AG04450 (cell line): Measurements from ENCODE around the gene PPP6C. TPM values are rescaled to one million over a fixed set of nuclear protein-coding genes. Genes with fewer than 3 reads are reported as not detected.
"Not testable (repeated sequence)": the region's sequence is repeated elsewhere in the genome, so short reads cannot be mapped to it uniquely, and the experiment has no call there.

Experiments
- CTCF ChIA-PET: fragments of 300-600, 350-600 bp; formaldehyde crosslinking; extraction: SDS; loops from one replicate; lab custom pipeline; 2022; ENCODE audit warnings: antibody characterized with exemption, inconsistent platforms; lab: Charles Lee
- POLR2A ChIA-PET: fragments of 350-600 bp; formaldehyde crosslinking; extraction: SDS; loops from one replicate; lab custom pipeline; 2021; ENCODE audit warnings: antibody characterized with exemption, inconsistent platforms; lab: Yijun Ruan, JAX
- DNase-seq: peaks from one replicate; pipeline ENCODE4 v3.0.0-alpha.2; 2011; ENCODE audit warnings: low read depth, low spot score
- H3K27ac ChIP-seq: one replicate; pipeline ENCODE4 v1.5.1; 2012; ENCODE audit warnings: low read depth, low read length, control low read depth
- H3K27me3 ChIP-seq: one replicate; pipeline ENCODE4 v1.6.0; 2012; ENCODE audit warnings: low read length; ENCODE audit not compliant: control insufficient read depth, insufficient read depth
- H3K4me3 ChIP-seq: 2 replicates; pipeline ENCODE4 v1.5.1; 2011; ENCODE audit warnings: mild to moderate bottlenecking, low read depth, low read length, control low read depth
- H3K9me3 ChIP-seq: 2 replicates; pipeline ENCODE4 v1.5.1; 2012; ENCODE audit warnings: low read length; ENCODE audit not compliant: control insufficient read depth, insufficient read depth
- polyA minus RNA-seq: library from RNA; depleted of rRNA, polyadenylated mRNA; stranded (reverse); fragments of >200 nt; gene quantifications from 2 replicates; pipeline ENCODE4 v1.2.3, GENCODE V29; 2011; rRNA and poly(A)+ RNA removed
- polyA plus RNA-seq: library from polyadenylated mRNA; depleted of rRNA; stranded (reverse); fragments of >200 nt; gene quantifications from 2 replicates; pipeline ENCODE4 v1.2.3, GENCODE V29; 2011; rRNA removed
- TF ChIP-seq, protein P1 (sequence below): IDR thresholded peaks from 2 replicates; pipeline ENCODE4 v1.5.1; 2011; ENCODE audit warnings: low read depth, low read length, control low read depth, inconsistent platforms

PPP6C gene
- polyA plus RNA-seq, result 24.3 and 34.8 TPM in 2 replicates
- polyA minus RNA-seq, result 13.7 and 24.7 TPM in 2 replicates

- CTCF ChIA-PET, result no interaction called here
- H3K27ac ChIP-seq, result peak within 1 kb of the TSS; percentile 90
- peak; percentile 93 for DNase-seq
- POLR2A ChIA-PET, result interaction anchor here (1.1 to 1.3 kb wide), 3 partner anchors 10 to 328 kb away, joined by 3 to 4 read pairs (median 3); partner anchors contain the start of gene HSPA5
- H3K27me3 ChIP-seq, result no peaks in the 10 kb centered on the region
- peaks cover 5% of the 10 kb centered on the region; the same call in 1 of the 2 replicates for H3K9me3 ChIP-seq
- TF ChIP-seq, protein P1, sequence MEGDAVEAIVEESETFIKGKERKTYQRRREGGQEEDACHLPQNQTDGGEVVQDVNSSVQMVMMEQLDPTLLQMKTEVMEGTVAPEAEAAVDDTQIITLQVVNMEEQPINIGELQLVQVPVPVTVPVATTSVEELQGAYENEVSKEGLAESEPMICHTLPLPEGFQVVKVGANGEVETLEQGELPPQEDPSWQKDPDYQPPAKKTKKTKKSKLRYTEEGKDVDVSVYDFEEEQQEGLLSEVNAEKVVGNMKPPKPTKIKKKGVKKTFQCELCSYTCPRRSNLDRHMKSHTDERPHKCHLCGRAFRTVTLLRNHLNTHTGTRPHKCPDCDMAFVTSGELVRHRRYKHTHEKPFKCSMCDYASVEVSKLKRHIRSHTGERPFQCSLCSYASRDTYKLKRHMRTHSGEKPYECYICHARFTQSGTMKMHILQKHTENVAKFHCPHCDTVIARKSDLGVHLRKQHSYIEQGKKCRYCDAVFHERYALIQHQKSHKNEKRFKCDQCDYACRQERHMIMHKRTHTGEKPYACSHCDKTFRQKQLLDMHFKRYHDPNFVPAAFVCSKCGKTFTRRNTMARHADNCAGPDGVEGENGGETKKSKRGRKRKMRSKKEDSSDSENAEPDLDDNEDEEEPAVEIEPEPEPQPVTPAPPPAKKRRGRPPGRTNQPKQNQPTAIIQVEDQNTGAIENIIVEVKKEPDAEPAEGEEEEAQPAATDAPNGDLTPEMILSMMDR, result peak; percentile 68
- peak within 1 kb of the TSS; percentile 99 for H3K4me3 ChIP-seq
Measured at GRCh38 chr9:125189361-125190289, at the start of gene PPP6C. PPP6C (minus strand) TSS chr9:125189803; CDS start chr9:125189718, 85 bp downstream.

- ChIA-PET POLR2A (interaction anchor here (0.6 kb wide), 2 partner anchors 13 to 39 kb away, joined by 3 to 4 read pairs; no protein-coding TSS in a partner anchor), CTCF (no interaction called here)
- no peak overlapping the region for H3K27ac ChIP-seq
Measured at GRCh38 chr9:125238915-125239446, 49.4 kb upstream of the PPP6C start.

GRCh38 chr9:125238127-125238914 lies 48.7 kb upstream of the PPP6C start:
- no peak for DNase-seq

More at GRCh38 chr9:125238915-125239446, 49.4 kb upstream of the PPP6C start:
- TF ChIP-seq, protein P1, result no peak
- Histone ChIP-seq H3K27me3 (no peaks in the 10 kb centered on the region), H3K9me3 (peaks cover 4% of the 10 kb centered on the region; the same call in 1 of the 2 replicates), H3K4me3 (peak overlapping the region; percentile 100)
- DNase-seq, result no peak

DNA sequence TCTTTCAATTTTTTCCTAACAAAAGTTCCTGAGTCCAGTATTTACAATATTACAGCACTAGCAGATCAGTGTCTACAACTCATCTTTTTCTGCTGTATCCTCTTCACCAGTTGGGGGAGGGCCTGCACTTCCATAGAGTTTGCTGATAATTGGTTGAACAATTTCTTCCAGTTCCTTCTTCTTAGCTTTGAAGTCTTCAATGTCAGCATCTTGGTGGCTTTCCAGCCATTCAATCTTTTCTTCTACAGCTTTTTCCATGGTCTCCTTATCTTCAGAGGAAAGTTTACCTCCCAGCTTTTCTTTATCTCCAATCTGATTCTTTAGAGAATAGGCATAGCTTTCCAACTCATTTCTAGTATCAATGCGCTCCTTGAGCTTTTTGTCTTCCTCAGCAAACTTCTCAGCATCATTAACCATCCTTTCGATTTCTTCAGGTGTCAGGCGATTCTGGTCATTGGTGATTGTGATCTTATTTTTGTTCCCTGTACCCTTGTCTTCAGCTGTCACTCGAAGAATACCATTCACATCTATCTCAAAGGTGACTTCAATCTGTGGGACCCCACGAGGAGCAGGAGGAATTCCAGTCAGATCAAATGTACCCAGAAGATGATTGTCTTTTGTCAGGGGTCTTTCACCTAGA lies 47.0 kb upstream of the PPP6C start:
- H3K27me3 ChIP-seq, DNase-seq, H3K9me3 ChIP-seq, CTCF ChIA-PET, H3K27ac ChIP-seq: not testable (repeated sequence)
- POLR2A ChIA-PET, result interaction anchor here (0.7 kb wide), 1 partner anchor 61 kb away, joined by 5 read pairs; no protein-coding TSS in a partner anchor
- peak overlapping the region; percentile 100 for H3K4me3 ChIP-seq

More at GRCh38 chr9:125238127-125238914, 48.7 kb upstream of the PPP6C start:
- Histone ChIP-seq H3K27ac (no peak overlapping the region), H3K4me3 (peak overlapping the region; percentile 100), H3K9me3 (peaks cover 4% of the 10 kb centered on the region; the same call in 1 of the 2 replicates), H3K27me3 (no peaks in the 10 kb centered on the region)
- POLR2A ChIA-PET, result interaction anchor here (0.6 kb wide), 2 partner anchors 12 to 39 kb away, joined by 3 to 4 read pairs; no protein-coding TSS in a partner anchor
- CTCF ChIA-PET, result no interaction called here
- TF ChIP-seq, protein P1, result no peak
